ENCODE measurements around the gene NYNRIN. TPM values are rescaled to one million over a fixed set of nuclear protein-coding genes. Genes with fewer than 3 reads are reported as not detected.

The NYNRIN gene
- total RNA-seq, 2 donors from 2014 or later, result 6.0 to 10.1 TPM

DNA sequence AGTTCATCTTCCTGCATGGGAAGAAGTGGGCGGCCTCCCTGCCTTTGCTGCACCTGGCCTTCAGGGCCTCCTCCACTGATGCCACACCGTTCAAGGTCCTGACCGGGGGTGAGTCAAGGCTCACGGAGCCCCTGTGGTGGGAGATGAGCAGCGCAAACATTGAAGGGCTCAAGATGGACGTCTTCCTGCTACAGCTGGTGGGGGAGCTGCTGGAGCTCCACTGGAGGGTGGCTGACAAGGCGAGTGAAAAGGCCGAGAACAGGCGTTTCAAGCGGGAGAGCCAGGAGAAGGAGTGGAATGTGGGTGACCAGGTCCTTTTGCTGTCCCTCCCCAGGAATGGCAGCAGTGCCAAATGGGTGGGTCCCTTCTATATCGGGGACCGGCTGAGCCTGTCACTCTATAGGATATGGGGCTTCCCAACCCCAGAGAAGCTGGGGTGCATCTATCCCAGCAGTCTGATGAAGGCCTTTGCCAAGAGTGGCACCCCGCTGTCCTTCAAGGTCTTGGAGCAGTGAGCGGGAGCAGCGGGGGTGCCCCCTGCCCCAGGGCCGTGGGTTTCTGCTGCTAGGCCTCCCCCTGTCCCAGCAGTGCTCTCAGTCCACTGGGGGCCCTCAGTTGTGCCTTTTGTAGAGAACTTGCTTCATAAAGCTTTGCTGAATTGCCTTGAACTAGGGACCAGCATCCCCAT is 18.3 kb downstream of the NYNRIN start:
- Histone ChIP-seq H3K4me1 (peaks cover 0 to 6% of the 10 kb centered on the region in 2 donors), H3K36me3 (peaks cover 6% of the 10 kb centered on the region), H3K27ac (no peak overlapping the region), H3K9me3 (no peaks in the 10 kb centered on the region), H3K27me3 (no peaks in the 10 kb centered on the region), H3K4me3 (no peak overlapping the region)
- no peak for DNase-seq (ENCODE audit: low spot score)
- TF ChIP-seq CTCF (IDR thresholded peaks at IDR 0.05), result no peak

GRCh38 chr14:24417832-24418491 is 19.2 kb downstream of the NYNRIN start:
- no peaks in the 10 kb centered on the region for H3K27me3 ChIP-seq
- no peak for DNase-seq (ENCODE audit: low spot score)
- H3K27ac ChIP-seq, result no peak overlapping the region
- H3K4me1 ChIP-seq, result peaks cover 0 to 6% of the 10 kb centered on the region in 2 donors
- no peak for TF ChIP-seq CTCF (IDR thresholded peaks at IDR 0.05)
- H3K36me3 ChIP-seq, result peaks cover 5% of the 10 kb centered on the region
- no peak overlapping the region for H3K4me3 ChIP-seq
- no peaks in the 10 kb centered on the region for H3K9me3 ChIP-seq

DNA sequence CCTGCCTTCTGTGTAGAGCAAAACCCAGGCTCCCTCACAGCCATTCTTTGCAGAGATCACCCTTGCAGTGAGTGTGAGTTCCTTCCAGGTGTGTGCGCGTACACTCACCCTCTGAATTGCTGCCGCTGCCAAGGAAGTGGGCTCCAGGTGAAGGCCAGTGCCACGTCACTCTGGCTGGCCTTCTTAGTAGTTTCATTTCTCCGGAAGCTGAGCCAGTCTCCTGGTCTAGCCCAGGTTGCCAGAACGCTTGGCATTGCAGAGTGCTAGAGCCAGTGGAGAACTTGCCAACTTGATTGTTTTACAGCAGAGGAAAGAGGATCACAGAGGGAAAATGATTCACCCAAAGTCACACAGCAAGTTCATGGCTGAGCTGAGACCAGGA is 19.7 kb downstream of the NYNRIN start:
- Histone ChIP-seq H3K27me3 (no peaks in the 10 kb centered on the region), H3K27ac (no peak overlapping the region), H3K4me1 (peaks cover 0 to 6% of the 10 kb centered on the region in 2 donors), H3K4me3 (no peak overlapping the region), H3K9me3 (no peaks in the 10 kb centered on the region), H3K36me3 (no peaks in the 10 kb centered on the region)
- no peak for DNase-seq (ENCODE audit: low spot score)
- no peak for TF ChIP-seq CTCF (IDR thresholded peaks at IDR 0.05)

GRCh38 chr14:24422261-24422660 is 23.5 kb downstream of the NYNRIN start:
- Histone ChIP-seq H3K4me3 (no peak overlapping the region), H3K27me3 (no peaks in the 10 kb centered on the region), H3K36me3 (no peaks in the 10 kb centered on the region), H3K27ac (no peak overlapping the region), H3K9me3 (no peaks in the 10 kb centered on the region), H3K4me1 (peaks cover 0 to 17% of the 10 kb centered on the region in 2 donors)
- no peak for TF ChIP-seq CTCF (IDR thresholded peaks at IDR 0.05)
- no peak for DNase-seq (ENCODE audit: low spot score)

DNA sequence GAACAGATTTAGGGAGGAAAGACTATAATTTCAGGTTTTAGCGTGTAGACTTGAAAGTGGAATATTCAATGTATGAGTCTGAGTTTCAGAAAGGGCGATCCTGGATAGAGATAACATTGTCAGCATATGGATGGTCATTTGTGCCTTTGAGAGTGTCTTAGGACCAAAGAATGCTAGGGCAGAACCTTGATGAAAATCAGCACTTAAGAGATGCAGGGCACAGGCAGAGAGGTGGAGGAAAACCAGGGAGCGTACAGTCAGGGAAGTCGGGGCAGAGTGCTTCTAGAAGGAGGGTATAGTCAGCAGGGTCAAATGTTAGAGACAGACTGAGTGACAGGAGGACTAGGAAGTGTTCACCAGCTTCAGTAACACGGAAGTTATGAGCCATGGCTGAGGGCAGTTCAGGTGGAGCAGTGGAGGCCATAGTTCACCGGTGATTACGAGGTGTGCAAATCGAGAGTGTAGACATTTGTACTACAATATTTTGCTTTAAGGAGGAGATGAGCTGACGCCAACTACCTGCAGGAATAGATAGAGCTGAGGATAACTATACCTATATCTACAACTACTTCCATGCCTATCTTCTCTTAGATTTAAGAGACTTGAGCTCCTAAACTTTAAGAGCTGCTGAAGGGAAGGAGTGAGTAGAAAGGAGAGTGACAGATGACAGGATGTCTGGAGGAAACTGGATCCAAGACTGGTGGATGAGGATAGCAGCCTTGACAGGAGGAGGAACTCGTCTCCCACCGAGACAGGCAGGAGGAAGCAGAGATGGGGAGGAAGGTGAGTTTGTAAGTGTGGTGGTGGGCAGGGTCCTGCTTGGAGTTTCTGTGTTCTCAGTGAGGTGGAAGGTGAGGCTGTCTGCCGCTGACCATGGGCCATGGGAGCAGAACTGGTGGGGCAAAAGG is 24.1 kb downstream of the NYNRIN start:
- Histone ChIP-seq H3K4me1 (peaks cover 0 to 17% of the 10 kb centered on the region in 2 donors), H3K36me3 (no peaks in the 10 kb centered on the region), H3K4me3 (no peak overlapping the region), H3K27ac (no peak overlapping the region), H3K9me3 (no peaks in the 10 kb centered on the region), H3K27me3 (no peaks in the 10 kb centered on the region)
- no peak for DNase-seq (ENCODE audit: low spot score)
- no peak for TF ChIP-seq CTCF (IDR thresholded peaks at IDR 0.05)
